GM11168 (cell line): ENCODE measurements around the gene RBKS.

ENCODE experiments used
- in situ Hi-C: fragments of 300-500 bp; cut with MboI; formaldehyde crosslinking; loops from one replicate; pipeline ENCODE4 v1.12.0; 2022; ENCODE audit warnings: low sequenced_read_pairs; ENCODE audit not compliant: unreplicated experiment

The RBKS gene

DNA sequence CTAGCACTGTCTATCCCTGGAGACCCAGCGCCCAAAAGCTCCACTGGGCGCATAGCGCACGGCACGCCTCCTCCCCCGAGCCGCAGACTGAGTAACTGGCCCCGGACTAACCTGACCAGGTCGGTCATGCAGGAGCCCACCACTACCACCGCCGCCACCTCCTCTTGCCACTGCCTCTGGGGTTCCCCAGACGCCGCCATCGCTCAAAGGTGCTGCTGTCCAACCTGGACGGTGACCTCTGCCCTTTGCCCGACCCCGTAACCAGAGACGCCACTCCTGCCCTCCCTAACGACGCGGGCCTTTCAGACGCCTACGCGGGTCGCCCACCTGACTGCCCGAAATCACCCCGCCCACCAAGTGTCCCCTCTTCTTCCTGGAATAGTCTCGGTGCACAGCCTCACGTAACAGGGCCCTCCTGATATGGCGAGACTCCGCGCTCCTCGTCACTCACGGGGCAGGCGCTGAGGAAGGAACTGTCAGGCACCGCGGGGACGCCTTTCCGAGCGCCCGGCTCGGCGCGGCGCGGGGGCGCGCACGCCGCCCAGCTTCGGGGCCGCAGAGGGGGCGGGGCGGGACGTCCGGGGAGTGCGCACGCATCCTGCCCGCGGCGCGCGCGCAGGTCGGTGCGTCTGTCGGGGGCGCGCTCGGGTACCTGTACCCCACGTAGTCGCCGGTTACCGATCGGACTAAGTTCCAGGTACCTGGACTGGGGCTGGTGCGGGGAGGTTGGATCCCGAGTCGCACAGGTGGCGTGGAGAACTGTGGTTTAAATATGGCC, at the start of gene RBKS, which contains the start of gene BABAM2:
RBKS (minus strand) TSS at position 242 of the 778 bp plus-strand sequence; CDS start at position 200, 42 bp downstream.
BABAM2 (plus strand) TSS at position 584 of the 778 bp plus-strand sequence. CDS start 3,828 bp downstream, outside the sequence.
- in situ Hi-C loops, result no loop called here

DNA sequence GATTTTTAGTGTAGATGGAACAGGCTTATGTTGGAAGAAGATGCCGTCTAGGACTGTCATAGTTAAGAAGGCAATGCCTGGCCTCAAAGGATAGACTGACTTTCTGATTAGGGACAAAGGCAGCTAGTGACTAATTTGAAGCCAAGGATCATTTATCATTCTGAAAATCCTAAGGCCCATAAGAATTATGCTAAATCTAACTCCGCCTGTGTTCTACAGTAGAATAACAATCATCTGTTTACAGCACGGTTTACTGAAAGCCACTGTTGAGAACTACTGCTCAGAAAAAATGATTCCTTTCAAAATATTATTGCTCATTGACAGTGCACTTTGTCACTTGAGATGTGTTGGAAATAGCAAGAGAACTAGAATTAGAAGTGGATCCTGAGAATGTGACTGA, 44.8 kb upstream of the RBKS start:
- in situ Hi-C loops, result no loop called here

DNA sequence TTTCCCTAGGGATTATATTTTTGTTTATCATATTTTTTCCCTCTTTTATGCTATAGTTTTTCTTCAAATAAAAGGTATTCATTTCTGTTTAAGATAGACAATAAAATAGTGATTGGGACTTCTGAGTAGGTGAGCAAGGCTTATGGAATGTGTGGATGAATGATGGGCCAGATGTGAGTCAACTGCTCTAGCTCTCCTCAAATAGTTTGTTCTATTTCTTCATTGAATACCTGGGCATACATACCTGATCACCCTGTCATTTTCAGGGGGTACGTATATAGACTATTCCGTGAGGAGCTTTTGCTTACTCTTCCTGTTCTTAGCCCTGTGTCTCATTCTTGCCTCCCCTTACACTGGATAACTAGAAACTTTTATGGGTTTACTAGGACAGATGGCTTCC, 42.2 kb upstream of the RBKS start:
- in situ Hi-C loops, result no loop called here

DNA sequence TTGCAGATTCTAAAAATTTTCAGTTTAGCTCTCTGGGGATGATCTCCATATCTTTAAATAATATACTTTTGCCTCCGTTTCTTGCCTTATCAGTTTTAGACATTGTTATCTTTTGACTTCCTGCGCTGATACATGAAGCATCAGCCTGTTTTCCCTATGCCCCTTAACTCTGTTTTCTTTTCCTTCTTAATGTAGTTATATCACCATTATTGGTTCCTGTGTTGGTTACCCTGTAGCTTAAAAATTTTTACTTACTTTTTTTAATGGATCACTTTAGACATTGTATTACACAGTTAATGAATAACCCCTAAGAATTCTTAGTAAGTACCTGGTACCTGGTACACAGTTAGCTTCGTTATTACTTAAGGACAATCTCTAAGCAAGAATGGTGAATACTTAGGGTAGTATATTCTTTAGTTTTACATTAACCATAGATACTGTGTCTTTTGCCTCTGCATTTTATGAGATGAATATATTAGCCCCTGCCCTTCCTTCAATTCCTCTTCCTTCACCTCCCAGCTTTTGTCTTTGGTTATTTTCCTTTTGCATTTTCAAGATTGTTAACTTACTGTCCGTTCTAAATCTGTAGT, 41.3 kb upstream of the RBKS start:
- in situ Hi-C loops, result no loop called here

DNA sequence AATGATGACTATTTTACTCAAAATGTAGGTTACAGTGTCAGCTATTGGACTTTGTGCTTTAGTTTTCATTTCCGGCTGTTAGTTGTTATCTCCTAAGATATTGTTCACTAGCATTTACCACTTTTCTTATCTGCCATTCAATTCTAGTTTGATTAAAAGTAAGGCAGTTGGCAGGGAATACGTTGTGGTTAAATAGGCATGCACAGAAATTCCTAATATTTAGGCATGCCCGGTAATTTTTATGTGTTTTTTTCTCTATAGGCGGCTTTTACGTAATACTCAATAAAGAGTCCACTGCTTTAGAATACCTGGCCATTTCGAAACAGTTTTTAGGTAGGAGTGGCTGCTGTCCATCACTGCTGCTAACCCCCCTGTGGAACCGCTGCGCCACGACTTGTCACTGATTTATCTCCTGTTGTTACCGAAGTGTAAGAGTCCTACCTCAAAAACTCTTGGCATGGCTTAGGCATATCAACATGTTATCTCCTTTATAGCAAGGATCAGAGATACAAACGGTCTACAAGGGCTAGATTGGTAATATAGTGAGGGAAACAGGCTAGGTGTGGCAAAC, 39.8 kb upstream of the RBKS start:
- in situ Hi-C loops, result no loop called here

DNA sequence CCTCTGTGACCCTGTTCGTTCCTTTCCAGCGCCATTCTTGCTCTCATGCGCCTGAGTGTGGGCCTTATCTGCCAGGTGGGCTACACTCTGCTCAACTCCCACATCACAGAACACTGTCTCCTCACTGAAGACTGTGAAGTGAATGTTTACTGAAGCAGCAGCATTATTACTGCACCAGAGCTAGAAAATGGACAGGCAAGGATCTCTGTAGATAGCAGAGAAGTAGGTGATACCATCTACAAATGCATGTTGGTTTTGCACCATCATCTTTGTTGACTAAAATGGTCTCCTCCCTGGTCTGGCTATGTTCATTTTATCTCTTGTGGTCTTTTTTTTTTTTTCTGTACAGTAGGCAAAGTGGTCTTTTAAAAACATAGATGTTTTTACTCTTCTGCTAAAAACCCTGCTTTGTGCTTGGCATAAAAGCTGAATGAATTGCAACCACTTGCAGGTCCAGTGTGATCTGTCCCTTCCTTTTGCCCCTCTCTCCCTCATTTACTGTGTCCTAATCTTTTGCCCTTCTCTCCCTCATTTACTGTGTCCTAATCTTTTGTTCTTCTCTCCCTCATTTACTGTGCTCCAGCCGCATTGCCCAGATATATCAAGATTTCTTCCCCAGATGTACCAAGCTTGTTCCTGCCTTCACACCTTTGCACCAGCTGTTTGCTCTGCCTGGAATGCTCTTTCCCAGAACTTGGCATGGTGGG, 35.7 kb upstream of the RBKS start:
- in situ Hi-C loops, result no loop called here

DNA sequence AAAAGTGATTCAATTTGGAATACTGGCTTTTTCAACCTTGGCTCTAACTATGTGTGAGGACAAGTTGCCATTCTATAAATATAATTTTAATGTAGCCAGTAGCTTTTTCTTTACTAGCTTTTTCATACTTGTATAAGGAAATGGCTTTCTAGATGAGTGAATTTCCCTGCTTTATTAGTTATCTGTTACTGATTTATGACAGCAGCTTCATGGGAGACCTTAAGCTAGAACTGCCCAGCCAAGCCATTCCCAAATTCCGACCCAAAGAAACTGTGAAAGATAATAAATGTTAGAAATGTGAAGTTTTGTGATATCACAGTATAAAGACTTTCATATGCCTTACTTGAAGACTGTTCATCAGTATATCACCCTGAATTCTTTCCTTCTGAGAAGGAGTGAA, 32.7 kb upstream of the RBKS start:
- in situ Hi-C loops, result no loop called here

DNA sequence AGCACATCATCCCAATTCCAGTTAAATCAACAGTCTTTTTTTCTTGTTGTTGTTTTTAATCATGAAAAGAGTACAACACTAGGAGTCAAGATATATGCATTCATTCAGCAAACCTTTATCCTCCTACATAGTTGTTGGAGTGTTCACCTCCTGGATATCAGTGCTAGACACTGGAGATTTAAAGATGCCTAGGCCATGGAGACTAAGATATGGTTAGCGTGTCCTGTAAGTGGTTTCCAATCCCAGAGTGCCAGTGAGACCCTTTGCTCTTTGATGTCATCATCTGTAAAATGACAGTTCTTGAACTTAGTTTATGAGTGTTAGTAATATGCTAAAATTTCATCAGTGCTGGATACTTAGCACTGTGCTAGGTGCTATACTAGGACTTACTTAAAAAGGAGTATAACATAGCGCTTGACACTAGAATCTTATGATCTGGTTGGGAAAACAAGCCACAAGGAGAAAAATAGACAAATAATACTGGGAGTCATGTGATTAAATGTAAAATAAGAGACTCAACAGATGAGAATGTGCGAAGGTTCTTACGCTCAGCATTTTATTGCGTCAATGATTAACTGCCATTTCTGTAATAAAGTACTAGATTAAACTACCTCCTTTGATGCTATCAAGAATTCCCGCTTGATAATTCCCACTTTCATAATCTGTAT, 31.8 kb upstream of the RBKS start:
- in situ Hi-C loops, result no loop called here

DNA sequence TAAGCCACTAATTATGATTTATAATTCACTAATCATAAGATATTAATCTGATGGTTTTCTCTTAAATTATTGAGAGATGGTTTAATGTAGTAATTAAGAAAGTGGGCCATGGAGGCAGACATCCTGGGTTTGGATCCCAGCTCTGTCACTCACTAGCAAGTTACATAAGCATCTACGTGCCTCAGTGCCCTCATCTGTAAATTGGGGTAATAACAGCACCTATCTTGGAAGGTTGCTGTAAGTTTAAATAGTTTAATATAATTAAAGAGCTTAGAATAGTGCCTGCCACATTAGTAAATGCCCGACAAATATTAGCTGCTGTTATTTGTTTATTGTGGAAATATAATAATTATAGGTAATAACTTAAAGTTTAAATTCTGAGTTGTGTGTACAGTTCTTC, 31.2 kb upstream of the RBKS start:
- in situ Hi-C loops, result no loop called here

DNA sequence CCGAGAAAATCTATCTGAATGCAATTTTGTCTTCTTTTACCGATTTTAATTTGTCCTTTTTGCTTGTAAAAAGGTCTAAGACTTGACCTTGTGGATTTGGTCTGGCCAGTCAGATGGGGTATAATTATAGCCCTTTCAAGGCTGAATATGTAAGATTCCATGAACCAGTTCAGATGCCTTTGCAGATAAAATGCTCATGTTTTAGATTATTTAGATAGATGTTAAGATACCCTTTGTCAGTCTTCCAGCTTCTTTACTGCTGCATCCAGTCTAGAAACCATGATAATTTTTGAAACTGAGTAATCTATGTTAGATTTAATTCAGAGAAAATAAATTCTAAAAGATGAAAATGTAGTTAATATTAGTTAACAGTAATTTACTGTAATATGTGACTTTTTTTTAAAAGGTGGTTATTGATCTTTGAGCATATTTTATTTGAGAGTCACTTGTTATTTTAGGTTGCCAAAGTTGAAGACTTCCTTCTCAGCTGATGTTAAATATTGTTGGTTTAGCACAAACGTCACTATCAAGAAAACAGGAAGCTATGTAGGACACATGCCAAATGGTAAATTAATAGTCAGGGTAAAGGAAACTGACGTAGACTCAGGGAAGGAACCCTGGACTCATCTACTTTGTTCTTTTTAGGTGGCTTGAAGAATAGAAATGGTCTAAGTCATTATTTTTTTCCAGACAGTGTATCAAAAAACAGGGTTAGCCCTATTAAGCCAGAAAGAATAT, 30.1 kb upstream of the RBKS start:
- in situ Hi-C loops, result no loop called here

DNA sequence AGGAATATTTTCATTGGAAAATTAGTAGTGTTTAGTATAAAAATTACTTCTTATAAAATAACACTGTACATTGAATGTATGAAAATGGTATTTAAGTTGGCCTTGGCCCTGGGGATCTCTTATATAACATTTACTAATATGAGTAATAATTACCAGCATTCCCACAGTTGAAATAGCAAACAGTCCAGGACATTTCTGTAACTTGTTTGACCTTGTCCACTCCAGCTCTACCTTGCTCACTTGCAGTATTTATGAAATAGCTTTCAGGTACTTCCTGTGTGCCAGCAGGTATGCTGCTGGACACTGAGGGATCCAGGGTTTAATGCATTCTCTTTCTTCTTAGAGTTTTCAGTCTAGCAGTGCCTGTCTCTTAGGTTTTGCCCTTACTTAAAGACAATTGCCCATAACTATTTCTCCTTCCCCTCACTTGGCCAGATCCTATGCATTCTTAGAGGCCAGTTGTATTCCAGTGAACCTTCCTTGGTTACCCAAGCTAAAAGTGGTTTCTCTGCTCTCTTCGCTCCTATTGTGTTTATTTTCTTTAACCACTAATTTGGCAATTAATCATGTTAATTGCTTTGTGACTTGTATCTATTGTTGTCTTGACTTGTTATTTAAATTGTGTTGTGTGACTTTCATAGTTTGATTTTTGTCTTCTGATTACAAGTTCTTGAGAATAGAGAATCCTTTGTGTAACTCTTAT, 26.3 kb upstream of the RBKS start:
- in situ Hi-C loops, result no loop called here

DNA sequence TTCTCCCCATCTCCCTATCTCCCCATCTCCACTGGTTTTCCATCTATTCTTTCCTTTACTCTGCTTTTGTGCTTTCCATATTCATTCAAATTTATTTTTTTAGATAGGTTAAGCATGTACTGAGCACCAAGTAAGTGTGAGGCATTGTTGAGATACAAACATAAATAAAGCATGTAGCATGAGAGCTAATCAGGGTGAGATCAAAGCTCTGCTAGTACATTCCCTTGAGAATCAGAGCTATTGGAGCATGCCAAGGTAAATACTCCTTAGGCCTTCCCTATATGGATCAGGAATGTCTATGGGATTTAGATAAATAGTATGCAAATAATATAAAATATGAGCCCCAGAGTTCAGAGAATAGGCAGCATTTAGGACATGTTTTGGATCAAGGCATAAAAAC, 25.7 kb upstream of the RBKS start:
- in situ Hi-C loops, result no loop called here

DNA sequence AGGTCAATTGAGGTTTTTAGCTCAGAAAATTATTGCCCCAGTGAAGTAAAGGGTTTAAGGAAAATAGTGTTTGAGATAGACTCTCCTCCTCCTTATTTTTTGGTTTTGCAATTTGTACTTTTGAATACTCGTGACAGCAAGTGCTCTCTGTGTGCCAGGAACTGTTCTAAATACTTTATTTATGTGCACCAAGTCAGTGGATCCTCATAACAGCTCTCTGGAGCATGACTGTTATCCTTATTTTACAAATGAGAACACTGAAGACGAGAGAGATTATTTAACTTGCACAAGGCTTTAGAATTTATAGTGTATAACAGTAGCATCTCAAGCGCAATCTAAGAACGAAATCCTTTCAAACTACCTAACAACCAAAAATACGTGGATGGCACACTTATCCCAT, 25.0 kb upstream of the RBKS start:
- in situ Hi-C loops, result no loop called here

DNA sequence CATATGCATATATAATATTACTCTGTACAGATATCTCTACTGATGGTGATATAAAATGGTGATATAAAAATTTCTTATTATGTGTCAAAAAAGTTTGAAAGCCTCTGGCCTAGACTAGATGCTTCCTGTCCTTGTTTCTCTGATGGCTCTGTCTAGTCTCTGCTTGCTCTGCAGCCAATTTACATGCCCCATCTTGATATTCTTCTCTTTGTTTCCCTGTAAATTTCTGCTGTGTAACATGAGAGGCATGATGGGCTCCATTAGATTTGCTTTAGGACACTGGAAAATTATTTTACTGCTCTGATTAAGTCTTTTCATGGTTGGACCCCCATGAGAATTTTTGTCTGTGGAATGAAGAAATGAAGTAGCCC, 24.6 kb upstream of the RBKS start:
- in situ Hi-C loops, result no loop called here

DNA sequence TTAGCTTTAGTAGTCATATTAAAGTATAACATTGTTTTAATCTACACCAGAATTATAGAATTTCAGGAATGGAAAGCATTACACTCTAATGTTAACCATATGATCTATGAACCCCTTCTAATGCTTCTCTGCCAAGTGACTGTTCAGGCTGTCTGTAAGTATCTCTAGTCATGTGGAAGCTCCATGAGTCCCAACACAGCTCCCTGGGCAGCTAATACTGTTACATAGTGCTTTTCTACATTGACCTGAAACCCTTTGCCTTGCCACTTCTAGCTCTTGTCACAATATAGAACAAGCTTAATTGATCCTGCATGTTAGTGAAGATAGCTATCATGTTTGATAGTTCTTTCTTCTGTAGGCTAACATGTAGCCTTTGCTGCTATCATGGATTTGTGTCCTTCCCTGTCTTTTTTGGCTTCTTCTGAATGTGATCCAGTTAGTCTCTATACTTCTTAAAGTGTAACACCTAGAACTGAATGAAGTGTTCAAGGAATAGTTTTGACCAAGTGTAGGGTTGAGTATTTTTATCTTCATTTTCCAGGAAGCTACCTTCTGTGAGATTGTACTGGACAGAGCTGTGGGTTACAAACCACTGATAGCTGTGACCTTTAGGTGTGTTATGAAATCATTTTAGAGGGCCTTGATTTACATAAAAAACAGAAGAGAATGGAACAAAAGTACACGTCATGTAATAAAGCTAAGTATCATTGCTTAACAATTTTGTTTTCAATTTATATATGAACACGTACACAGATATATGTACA, 24.0 kb upstream of the RBKS start:
- in situ Hi-C loops, result no loop called here

DNA sequence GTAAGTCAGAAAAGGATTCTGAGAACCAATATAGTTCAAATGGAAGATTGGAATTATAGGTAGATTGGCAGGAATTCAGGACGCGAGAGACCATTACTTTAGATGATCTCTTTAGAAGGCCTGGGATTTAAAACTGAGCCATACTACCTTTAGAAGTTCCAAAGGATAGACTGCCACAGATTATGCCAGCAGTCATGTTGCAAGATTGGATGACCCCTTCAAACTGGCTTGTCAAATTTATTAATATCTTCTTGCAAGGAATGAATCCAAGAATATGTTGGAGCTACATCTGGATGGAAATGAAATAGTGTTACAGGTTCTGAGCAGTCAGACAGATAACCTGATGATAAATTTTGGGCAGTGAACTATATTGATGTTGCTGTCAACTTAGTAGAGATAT, 22.3 kb upstream of the RBKS start:
- in situ Hi-C loops, result no loop called here

DNA sequence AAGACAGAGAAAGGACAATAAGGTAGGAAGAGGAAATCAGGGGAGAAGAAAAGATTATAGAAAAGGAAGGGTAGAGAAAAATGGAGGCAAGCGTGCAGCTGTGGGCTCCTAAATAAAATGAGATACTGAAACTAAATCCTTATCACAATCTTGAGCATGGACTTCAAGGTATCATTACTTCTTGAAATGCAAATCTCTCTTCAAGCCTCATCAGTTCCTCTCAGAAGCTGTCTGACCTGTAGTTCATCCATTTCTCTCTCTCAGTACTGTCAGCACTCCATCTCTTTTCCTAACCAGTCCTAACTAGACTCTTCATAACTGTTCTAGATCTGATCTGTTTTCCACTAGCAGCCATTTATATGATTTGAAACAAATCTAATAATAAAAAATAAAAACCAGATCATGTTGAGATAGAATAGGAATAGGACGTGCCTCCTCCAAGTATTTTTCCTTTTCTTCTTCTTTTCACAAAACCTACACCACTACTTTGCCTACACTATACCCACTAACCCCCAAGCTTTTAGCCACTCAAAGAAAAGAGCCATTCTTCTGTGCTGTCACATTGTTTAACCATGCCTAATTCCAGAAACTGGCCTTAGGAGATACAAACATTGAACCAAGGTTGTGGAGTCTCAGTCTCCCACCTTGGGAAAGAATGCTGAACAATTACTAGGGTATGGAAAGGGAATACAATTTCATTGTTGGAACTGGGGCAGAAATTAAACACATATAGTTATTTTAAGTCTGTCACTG, 21.4 kb upstream of the RBKS start:
- in situ Hi-C loops, result no loop called here

DNA sequence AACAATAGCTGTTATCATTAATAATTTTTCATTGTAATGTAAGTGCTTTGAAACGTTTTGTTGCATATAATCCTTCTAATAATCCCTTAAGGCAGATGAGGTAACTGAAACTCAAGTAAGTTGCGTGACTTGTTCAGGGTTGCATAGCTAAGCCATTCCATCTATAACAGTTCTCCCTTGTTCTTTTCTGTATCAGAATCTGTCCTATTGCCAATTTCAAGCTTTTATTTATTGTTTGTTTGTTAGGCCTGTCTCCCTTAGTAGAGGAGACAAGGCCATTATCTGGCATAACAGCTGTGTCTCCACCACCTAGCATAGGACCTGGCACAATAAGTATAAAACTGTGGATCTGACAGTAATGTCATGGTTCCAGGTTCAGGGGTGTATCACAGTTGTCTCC, 19.7 kb upstream of the RBKS start:
- in situ Hi-C loops, result no loop called here
